ENCODE results near the gene EXOC3L4. TPM values are rescaled to one million over a fixed set of nuclear protein-coding genes. Genes with fewer than 3 reads are reported as not detected.

EXOC3L4 gene
- total RNA-seq, 1 experiment from 2014 or later = 6.3 TPM

DNA sequence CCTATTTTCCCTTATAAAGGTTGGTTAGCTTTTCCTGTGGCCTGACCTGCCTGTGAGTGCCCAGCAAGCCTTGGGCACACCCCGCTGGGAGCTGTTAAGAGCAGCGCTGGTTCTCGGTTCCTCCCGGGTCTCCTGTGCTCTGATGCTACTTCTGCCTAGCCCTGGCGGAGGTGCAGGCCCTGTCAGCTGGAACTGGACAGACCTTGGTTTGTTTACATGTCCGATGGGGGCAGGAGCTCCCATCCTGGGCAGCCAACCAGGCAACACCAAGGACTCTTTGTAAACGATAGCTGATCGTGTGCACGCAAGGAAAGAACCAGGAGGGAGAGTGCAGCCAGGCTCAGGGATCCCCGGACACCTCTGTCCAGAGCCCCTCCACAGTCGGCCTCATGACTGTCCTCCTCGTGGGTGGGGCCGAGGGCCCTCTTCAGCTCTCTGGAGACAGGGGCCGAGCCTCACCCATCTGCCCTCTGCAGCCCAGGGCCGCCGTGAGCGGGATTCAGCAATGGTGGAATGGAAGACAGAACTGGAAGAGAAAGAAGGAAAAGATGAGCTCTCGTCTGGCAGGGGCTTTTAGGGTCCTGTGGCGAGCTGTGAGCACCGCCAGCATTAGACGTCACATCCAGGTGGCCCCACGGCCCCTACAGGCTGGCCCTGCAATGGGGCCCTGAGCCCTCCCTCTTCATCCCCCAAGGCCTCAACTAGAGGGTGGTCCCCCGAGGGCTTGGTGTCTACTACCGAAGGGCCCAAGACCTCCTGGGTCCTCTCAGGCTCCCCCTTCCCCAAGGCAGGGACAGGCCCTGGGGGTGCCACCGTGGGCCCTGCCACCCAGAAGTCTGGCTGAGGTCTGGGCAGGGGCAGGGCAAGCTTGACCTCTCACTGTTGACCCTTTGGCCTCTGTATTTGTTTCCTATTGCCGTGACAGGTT lies 41.1 kb downstream of the EXOC3L4 start:
- no peak for DNase-seq
- BruUV-seq (replicated peaks) = no TSS peak
- CTCF ChIA-PET = interaction anchor here (1.4 kb wide), 1 partner anchor 31 kb away, joined by 4 read pairs; no protein-coding TSS in a partner anchor
- POLR2A ChIA-PET = no interaction called here
- Histone ChIP-seq H3K9me3 (no peaks in the 10 kb centered on the region), H3K4me1 (peaks cover 5% of the 10 kb centered on the region; the same call in 1 of the 2 replicates), H3K27me3 (replicated peaks; ENCODE audit: control insufficient read depth, insufficient read depth, low read length) (no peaks in the 10 kb centered on the region), H3K4me3 (ENCODE audit: low read depth, low read length) (no peak overlapping the region), H3K36me3 (ENCODE audit: control insufficient read depth, insufficient read depth, low read length) (no peaks in the 10 kb centered on the region)
- Mint-ChIP-seq H3K4me3 (ENCODE audit: unreplicated experiment) (no peak overlapping the region), H3K36me3 (ENCODE audit: insufficient read depth, unreplicated experiment) (no peaks in the 10 kb centered on the region), H3K27me3 (ENCODE audit: insufficient read depth, unreplicated experiment) (no peaks in the 10 kb centered on the region), H3K27ac (ENCODE audit: unreplicated experiment) (no peak overlapping the region), H3K4me1 (ENCODE audit: low read depth, unreplicated experiment) (peaks cover 6% of the 10 kb centered on the region), H3K9me3 (ENCODE audit: unreplicated experiment) (no peaks in the 10 kb centered on the region)
- no peak for TF ChIP-seq CTCF (IDR thresholded peaks at IDR 0.05; ENCODE audit: insufficient read depth in 1 of 2, low read depth in 1 of 2, low read length in 1 of 2, severe bottlenecking in 1 of 2, unreplicated experiment in 1 of 2)
- intact Hi-C loops (cut with micrococcal nuclease; ENCODE audit: unreplicated experiment) = no loop called here

- Histone ChIP-seq H3K27me3 (replicated peaks; ENCODE audit: control insufficient read depth, insufficient read depth, low read length) (no peaks in the 10 kb centered on the region), H3K4me1 (peaks cover 5% of the 10 kb centered on the region; the same call in 1 of the 2 replicates), H3K36me3 (ENCODE audit: control insufficient read depth, insufficient read depth, low read length) (no peaks in the 10 kb centered on the region), H3K4me3 (ENCODE audit: low read depth, low read length) (no peak overlapping the region), H3K9me3 (no peaks in the 10 kb centered on the region)
- intact Hi-C loops (cut with micrococcal nuclease; ENCODE audit: unreplicated experiment) = no loop called here
- Mint-ChIP-seq H3K27me3 (ENCODE audit: insufficient read depth, unreplicated experiment) (no peaks in the 10 kb centered on the region), H3K36me3 (ENCODE audit: insufficient read depth, unreplicated experiment) (no peaks in the 10 kb centered on the region), H3K4me1 (ENCODE audit: low read depth, unreplicated experiment) (peaks cover 6% of the 10 kb centered on the region), H3K9me3 (ENCODE audit: unreplicated experiment) (no peaks in the 10 kb centered on the region), H3K27ac (ENCODE audit: unreplicated experiment) (peak overlapping the region; percentile 23), H3K4me3 (ENCODE audit: unreplicated experiment) (no peak overlapping the region)
- peak in 1 of 2 experiments; percentile 40 for DNase-seq
- no TSS peak for BruUV-seq (replicated peaks)
- POLR2A ChIA-PET = no interaction called here
- CTCF ChIA-PET = interaction anchor here (1.4 kb wide), 1 partner anchor 32 kb away, joined by 4 read pairs; no protein-coding TSS in a partner anchor
- no peak for TF ChIP-seq CTCF (IDR thresholded peaks at IDR 0.05; ENCODE audit: insufficient read depth in 1 of 2, low read depth in 1 of 2, low read length in 1 of 2, severe bottlenecking in 1 of 2, unreplicated experiment in 1 of 2)
Measured at GRCh38 chr14:103136388-103137271, 42.1 kb downstream of the EXOC3L4 start.

DNA sequence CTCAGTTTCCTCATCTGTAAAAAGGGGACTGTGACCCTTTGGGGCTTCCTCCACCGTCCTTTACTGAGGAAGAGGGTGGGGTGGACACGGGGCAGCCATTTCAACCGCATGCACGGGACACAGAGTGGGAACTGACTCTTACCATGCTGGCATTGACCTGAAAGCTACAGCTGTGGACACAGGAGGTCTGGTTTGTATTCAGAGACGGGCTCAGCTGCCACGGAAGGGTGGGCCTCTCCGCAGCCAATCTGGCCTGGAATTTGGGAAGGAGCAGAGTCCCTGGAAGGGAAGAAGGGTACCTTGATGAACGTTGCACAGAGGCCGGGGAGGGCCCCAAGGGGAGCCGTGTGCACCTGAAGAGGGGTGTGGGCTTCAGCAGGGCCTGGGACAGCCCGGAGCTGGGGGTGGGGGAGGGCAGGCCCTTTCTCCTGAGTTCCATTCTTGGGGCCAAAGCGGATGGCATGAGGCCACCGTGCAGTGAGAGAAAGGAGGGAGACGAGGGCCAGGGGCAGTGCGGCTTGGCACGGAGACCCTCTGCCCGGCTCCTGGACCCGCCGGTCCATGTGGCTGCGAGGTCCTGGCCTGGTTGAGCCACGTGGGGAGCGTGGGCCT lies 43.3 kb downstream of the EXOC3L4 start:
- intact Hi-C loops (cut with micrococcal nuclease; ENCODE audit: unreplicated experiment) = no loop called here
- Mint-ChIP-seq H3K9me3 (ENCODE audit: unreplicated experiment) (no peaks in the 10 kb centered on the region), H3K27ac (ENCODE audit: unreplicated experiment) (no peak overlapping the region), H3K36me3 (ENCODE audit: insufficient read depth, unreplicated experiment) (no peaks in the 10 kb centered on the region), H3K27me3 (ENCODE audit: insufficient read depth, unreplicated experiment) (no peaks in the 10 kb centered on the region), H3K4me1 (ENCODE audit: low read depth, unreplicated experiment) (peaks cover 13% of the 10 kb centered on the region), H3K4me3 (ENCODE audit: unreplicated experiment) (no peak overlapping the region)
- no peaks in the 10 kb centered on the region for H3K36me3 ChIP-seq (ENCODE audit: control insufficient read depth, insufficient read depth, low read length)
- H3K27me3 ChIP-seq (replicated peaks; ENCODE audit: control insufficient read depth, insufficient read depth, low read length) = no peaks in the 10 kb centered on the region
- H3K4me3 ChIP-seq (ENCODE audit: low read depth, low read length) = no peak overlapping the region
- no TSS peak for BruUV-seq (replicated peaks)
- no peak for DNase-seq
- CTCF ChIA-PET = interaction anchor here (0.8 kb wide), 2 partner anchors 17 to 33 kb away, joined by 3 to 4 read pairs; no protein-coding TSS in a partner anchor
- POLR2A ChIA-PET = no interaction called here
- H3K9me3 ChIP-seq = no peaks in the 10 kb centered on the region
- H3K4me1 ChIP-seq = peaks cover 5% of the 10 kb centered on the region; the same call in 1 of the 2 replicates
- TF ChIP-seq CTCF (IDR thresholded peaks at IDR 0.05; ENCODE audit: insufficient read depth in 1 of 2, low read depth in 1 of 2, low read length in 1 of 2, severe bottlenecking in 1 of 2, unreplicated experiment in 1 of 2) = no peak
